Stimulated activated naive CD8-positive, alpha-beta T cell treated with anti-CD3 and anti-CD28 coated beads, Interleukin-15, Interleukin-2, amounts not matched to agents 100 ng/mL and 50 ng/mL, for 24 hours (primary cell): ENCODE data around the gene SMPD3.

Experiments
- H3K27ac Mint-ChIP-seq: one replicate; pipeline ENCODE4 v1.8.0; 2021; ENCODE audit warnings: mild to moderate bottlenecking, mixed read lengths
- H3K27me3 Mint-ChIP-seq: one replicate; pipeline ENCODE4 v1.8.0; 2021; ENCODE audit warnings: mixed read lengths
- H3K36me3 Mint-ChIP-seq: one replicate; pipeline ENCODE4 v1.8.0; 2021; ENCODE audit warnings: low read depth, mixed read lengths
- H3K4me1 Mint-ChIP-seq: one replicate; pipeline ENCODE4 v1.8.0; 2021; ENCODE audit warnings: low read depth, mixed read lengths
- H3K4me3 Mint-ChIP-seq: one replicate; pipeline ENCODE4 v1.8.0; 2021; ENCODE audit warnings: mild to moderate bottlenecking, mixed read lengths
- H3K9me3 Mint-ChIP-seq: one replicate; pipeline ENCODE4 v1.8.0; 2021; ENCODE audit warnings: mixed read lengths

Gene SMPD3

DNA sequence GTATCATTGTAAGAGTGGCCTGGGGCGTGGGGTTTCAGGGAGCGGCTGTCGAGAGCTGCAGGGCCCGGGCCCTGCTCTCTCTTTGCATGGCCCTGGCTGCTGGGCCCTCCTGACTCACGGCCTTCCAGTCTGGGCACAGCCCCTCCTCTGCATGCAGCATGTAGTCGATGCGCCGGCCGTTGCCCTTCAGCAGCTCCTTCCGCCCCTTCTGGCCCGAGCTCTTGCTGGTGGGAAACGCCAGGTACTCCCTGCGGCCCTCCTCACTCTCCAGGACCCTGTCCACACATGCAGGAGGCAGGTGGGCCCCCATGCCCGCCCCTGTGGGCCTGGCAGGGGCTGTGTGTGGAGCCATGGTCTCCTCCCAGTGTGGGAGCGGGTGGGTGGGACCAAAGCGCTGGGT is 86.8 kb downstream of the SMPD3 start:
- Mint-ChIP-seq H3K4me1 (peaks cover 13% of the 10 kb centered on the region), H3K36me3 (peaks cover 21% of the 10 kb centered on the region), H3K4me3 (no peak overlapping the region), H3K9me3 (no peaks in the 10 kb centered on the region), H3K27ac (no peak overlapping the region), H3K27me3 (peaks cover 4% of the 10 kb centered on the region)

DNA sequence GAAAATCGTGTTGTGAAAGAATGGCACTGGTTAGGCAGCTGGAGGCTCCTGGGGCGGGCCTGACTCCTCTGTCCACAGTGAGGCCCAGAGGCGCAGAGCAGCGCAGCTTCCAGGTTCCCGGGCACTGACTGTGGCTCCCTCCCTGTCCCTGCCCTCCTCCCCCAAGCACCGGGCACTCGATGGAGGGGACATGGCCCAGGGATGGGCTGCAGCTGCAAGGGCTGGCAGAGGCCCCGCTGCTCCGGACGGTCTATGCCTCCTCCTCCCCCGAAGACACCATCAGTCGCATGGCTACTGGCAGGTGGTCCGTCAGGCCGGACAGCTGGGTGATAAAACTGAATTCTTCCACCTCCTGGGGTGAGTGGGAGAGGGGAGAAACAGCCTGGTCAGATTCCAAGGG is 87.4 kb downstream of the SMPD3 start:
- peaks cover 18% of the 10 kb centered on the region for H3K4me1 Mint-ChIP-seq
- H3K4me3 Mint-ChIP-seq, result no peak overlapping the region
- no peaks in the 10 kb centered on the region for H3K9me3 Mint-ChIP-seq
- peaks cover 22% of the 10 kb centered on the region for H3K36me3 Mint-ChIP-seq
- H3K27me3 Mint-ChIP-seq, result no peaks in the 10 kb centered on the region
- H3K27ac Mint-ChIP-seq, result no peak overlapping the region

DNA sequence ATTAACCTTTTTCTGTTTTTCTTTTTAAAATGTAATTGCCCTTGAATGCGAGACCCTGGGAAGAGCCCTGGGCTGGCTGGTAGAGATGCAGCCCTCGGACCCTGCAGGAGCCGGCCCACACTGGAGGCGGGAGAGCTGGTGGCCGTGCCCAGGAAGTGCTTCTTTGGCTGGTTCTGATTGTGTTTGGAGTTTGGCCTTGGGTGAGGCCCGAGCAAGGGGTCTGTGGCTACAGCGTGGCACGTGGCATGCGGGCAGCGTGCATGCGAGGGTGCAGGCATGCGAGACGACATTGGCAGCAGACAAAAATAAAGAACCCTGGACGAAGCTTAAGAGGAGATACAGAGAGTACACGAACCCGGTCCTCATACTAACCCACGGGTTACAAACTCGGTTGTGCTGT is 87.8 kb downstream of the SMPD3 start:
- no peak overlapping the region for H3K27ac Mint-ChIP-seq
- no peaks in the 10 kb centered on the region for H3K27me3 Mint-ChIP-seq
- no peaks in the 10 kb centered on the region for H3K9me3 Mint-ChIP-seq
- H3K4me3 Mint-ChIP-seq, result no peak overlapping the region
- H3K36me3 Mint-ChIP-seq, result peaks cover 26% of the 10 kb centered on the region
- H3K4me1 Mint-ChIP-seq, result peaks cover 23% of the 10 kb centered on the region

DNA sequence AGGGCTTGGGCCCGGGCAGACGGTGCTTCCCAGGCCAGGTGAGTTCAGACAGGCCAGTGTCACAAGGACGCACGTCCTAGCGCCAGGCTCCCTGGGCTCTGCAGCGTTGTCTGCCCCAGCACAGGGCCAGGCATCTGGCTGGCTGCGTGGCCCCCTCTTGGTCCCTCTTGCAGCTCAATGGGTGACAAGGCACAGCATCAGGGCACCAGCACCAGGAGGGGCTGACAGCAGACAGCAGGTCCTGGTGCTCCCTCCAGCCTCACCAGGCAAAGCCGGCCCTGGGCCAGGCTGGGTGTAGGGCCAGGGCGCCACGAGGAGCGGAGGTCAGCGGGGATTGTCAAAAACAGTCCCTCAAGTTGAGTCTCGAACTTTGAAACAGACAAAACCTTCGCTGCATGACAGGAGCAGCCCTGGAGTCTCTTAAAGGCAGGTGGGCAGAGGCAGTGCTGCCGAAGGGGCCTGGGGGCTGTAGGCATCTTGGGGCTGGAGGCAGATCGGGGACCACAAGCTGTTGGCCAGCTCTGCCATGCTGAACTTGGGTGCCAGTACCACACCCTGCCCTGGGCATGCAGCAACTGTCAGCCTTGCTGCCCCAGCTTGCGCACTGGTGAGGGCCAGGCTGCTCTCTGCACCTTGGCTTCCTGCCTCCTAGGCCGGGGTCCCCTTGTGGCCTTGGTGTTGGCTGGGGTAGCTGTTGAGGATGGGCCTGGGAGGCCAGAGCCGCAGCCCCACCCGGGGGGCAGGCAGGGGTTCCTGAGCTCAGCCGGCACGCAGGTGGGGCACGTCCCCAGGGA is 88.7 kb downstream of the SMPD3 start:
- H3K9me3 Mint-ChIP-seq, result no peaks in the 10 kb centered on the region
- peaks cover 35% of the 10 kb centered on the region for H3K36me3 Mint-ChIP-seq
- H3K27ac Mint-ChIP-seq, result no peak overlapping the region
- H3K4me1 Mint-ChIP-seq, result peaks cover 30% of the 10 kb centered on the region
- H3K27me3 Mint-ChIP-seq, result no peaks in the 10 kb centered on the region
- H3K4me3 Mint-ChIP-seq, result no peak overlapping the region

DNA sequence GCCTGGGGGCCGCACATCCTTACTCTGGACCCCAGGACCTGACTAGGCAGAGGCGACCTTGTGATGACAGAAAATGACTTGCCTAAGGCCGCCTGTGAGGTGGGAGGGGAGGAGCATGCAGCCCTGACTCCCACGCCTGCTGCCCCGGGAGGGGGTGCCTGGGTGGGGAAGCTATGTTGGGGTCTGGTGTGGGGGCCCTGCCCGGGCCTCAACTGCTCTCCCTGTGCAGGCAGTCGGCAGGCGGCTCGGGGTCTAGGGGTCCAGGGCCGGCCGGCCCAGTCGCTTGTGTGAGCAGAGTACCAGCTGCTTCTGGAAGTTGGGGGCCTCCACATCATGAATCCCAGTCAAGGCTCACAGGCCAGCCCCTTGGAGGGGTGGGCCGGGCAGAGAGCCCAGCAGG is 89.4 kb downstream of the SMPD3 start:
- H3K27me3 Mint-ChIP-seq, result no peaks in the 10 kb centered on the region
- no peak overlapping the region for H3K4me3 Mint-ChIP-seq
- H3K27ac Mint-ChIP-seq, result no peak overlapping the region
- H3K9me3 Mint-ChIP-seq, result no peaks in the 10 kb centered on the region
- H3K36me3 Mint-ChIP-seq, result peaks cover 40% of the 10 kb centered on the region
- H3K4me1 Mint-ChIP-seq, result peaks cover 30% of the 10 kb centered on the region

DNA sequence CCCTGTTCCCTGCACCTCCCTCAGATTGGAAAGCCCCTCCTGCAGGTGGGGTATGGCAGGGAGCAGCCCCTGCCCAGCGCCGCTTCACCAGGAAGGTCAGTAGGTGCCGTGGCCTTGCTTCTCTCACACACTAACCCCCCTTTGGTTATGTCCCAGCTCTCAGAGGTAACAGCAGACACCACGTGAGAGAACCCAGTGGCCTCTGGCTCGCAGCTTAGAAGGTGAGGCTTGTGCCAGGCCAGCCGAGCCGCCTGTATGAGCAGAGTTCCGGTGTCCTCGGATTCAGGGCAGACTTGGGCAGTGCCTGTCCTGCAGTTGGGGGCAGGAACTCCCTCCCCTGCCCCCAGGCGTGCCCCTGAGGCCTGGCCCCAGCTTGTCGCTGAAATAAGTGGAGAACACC is 90.4 kb downstream of the SMPD3 start:
- H3K4me1 Mint-ChIP-seq, result peaks cover 30% of the 10 kb centered on the region
- H3K27ac Mint-ChIP-seq, result no peak overlapping the region
- H3K27me3 Mint-ChIP-seq, result no peaks in the 10 kb centered on the region
- no peaks in the 10 kb centered on the region for H3K9me3 Mint-ChIP-seq
- peaks cover 49% of the 10 kb centered on the region for H3K36me3 Mint-ChIP-seq
- no peak overlapping the region for H3K4me3 Mint-ChIP-seq

DNA sequence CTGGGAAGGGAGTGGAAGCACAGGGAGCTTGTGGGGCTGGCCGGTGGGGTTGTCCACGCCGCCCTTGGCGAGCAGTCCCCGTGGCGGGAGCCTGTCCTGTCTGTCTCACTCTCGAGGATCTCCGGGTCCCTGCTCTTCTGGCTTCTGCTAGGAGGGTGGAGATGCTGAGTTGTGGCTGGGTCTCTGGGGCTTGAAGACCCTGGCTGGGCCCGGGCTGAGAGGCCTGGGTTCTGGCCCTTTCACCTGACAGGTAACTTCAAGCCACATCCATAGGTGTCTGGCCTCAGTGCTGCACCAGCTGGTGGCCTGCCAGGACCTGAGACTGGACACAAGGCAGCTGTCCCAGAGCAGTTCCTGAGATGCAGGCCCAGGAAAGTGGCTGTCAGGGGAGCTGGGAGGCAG is 90.8 kb downstream of the SMPD3 start:
- H3K27me3 Mint-ChIP-seq, result no peaks in the 10 kb centered on the region
- H3K27ac Mint-ChIP-seq, result no peak overlapping the region
- H3K9me3 Mint-ChIP-seq, result no peaks in the 10 kb centered on the region
- peaks cover 52% of the 10 kb centered on the region for H3K36me3 Mint-ChIP-seq
- no peak overlapping the region for H3K4me3 Mint-ChIP-seq
- H3K4me1 Mint-ChIP-seq, result peaks cover 30% of the 10 kb centered on the region

DNA sequence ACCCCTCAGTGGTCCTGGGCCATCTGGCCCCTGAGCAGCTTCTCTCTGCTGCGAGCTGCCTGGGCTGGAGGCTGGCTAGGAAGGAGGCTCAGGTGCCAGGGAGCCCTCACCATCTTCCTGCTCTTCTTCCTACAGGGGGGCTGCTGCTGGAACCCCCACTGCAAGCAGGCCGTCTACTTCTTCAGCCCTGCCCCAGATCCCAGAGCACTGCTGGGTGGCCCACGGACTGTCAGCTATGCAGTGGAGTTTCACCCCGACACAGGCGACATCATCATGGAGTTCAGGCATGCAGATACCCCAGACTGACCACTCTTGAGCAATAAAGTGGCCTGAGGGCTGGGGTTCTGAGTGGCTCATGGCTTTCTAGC is 91.4 kb downstream of the SMPD3 start:
- Mint-ChIP-seq H3K4me1 (peaks cover 30% of the 10 kb centered on the region), H3K36me3 (peaks cover 56% of the 10 kb centered on the region), H3K27ac (no peak overlapping the region), H3K9me3 (no peaks in the 10 kb centered on the region), H3K4me3 (no peak overlapping the region), H3K27me3 (no peaks in the 10 kb centered on the region)

DNA sequence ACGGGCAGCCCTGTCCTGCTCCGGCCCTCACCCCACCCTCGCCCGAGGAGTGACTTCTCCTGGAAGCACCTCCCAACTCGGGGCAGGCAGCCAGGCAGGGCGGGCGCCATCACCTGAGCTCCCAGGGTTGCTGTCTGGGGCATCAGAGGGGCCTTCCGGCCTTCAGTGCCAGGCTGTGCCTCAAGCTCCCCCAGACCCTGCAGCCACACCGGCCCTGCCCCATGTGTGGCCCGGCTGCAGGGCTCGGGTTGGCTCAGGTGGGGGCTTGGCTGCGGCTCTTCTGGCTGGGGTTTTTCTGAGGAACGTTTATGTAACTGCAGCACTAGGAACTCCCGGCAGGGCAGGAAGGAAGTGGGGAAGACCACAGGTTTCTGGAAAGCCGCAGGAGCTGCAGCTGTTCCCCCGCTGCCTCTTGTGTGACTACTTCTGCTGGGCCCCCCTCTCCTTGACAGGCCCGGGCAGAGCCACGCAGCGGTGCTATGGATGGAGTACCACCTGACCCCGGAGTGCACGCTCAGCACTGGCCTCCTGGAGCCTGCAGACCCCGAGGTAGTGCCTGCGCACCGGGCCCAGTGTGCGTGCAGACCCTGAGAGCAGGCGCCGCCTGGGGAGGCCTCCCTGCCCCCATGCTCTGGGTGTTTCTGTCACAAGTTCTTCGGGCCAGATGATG is 91.9 kb downstream of the SMPD3 start:
- peaks cover 30% of the 10 kb centered on the region for H3K4me1 Mint-ChIP-seq
- H3K9me3 Mint-ChIP-seq, result no peaks in the 10 kb centered on the region
- peaks cover 62% of the 10 kb centered on the region for H3K36me3 Mint-ChIP-seq
- no peak overlapping the region for H3K4me3 Mint-ChIP-seq
- no peak overlapping the region for H3K27ac Mint-ChIP-seq
- no peaks in the 10 kb centered on the region for H3K27me3 Mint-ChIP-seq

DNA sequence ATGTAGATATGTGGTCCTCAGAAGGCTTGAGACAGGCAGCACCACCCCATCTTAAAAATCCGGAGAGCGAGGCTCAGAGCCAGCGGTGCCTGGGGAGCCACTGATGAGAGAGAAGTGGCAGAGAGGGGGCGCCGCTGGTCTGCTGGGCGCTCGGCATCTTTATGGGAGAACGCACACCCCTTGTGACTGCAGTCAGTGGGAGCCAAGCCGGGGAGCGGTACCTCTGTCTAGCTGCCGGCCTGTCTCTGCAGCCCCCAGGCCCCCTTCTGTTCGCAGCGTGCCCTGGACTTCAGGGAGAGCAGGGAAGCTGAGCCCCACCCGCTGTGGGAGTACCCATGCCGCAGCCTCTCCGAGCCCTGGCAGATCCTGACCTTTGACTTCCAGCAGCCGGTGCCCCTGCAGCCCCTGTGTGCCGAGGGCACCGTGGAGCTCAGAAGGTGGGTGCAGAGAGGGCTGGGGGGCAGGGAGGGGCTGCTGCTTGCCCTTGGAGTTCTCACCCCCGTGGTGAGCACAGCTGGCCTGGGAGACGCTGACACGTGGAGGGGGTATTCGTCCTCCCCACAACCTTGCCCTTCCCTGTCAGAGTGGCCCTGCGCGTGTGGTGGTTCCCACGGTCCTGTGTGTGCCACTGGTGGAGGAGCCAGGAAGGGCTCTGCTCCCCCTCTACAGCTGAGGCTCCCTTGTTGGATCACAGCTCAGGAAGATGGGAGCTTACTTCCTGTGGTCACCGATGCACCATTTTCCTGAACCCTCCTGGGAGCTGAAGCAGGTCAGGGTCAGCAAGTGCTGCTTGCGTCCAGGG is 92.7 kb downstream of the SMPD3 start:
- Mint-ChIP-seq H3K27ac (no peak overlapping the region), H3K27me3 (no peaks in the 10 kb centered on the region), H3K36me3 (peaks cover 65% of the 10 kb centered on the region), H3K9me3 (no peaks in the 10 kb centered on the region), H3K4me1 (peaks cover 30% of the 10 kb centered on the region), H3K4me3 (no peak overlapping the region)

DNA sequence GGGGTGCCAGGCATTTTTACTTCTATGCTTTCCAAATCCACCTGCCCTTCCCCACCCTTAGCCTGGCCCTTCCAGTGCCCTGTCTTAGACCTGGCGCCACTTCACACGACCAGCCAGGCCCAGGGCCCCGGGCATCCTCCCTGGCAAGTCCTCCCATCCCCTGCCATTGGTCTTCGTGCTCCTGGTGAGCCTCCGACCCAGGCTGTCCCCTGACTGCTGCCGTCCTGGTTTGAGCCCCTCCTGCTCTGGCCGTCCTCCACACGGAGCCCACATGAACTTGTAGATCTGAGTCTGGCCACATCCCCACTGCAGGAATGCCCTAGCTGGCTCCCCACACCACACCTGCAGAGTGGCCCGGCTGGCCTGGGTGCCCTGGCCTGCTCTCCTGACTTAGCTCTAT is 93.5 kb downstream of the SMPD3 start:
- Mint-ChIP-seq H3K27ac (no peak overlapping the region), H3K9me3 (no peaks in the 10 kb centered on the region), H3K36me3 (peaks cover 68% of the 10 kb centered on the region), H3K4me1 (peaks cover 30% of the 10 kb centered on the region), H3K27me3 (no peaks in the 10 kb centered on the region), H3K4me3 (no peak overlapping the region)

DNA sequence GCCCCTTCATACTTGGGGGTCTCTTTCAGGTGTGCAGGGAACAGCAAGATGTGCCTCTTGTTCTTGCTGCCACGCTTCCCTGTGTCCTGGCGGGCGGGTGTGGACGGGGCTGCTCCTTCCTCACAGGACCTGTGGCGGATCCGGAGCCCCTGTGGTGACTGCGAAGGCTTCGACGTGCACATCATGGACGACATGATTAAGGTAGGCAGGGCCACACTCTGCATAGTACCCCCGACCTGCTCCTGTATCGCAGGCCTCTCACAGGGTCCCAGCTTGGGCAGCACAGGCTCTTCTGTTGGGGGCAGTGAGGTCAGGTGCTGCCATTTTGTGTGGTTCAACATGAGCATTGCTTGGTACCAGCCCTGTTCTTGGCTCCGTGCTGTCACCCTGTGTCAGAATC is 94.9 kb downstream of the SMPD3 start:
- Mint-ChIP-seq H3K27me3 (no peaks in the 10 kb centered on the region), H3K27ac (no peak overlapping the region), H3K4me1 (peaks cover 29% of the 10 kb centered on the region), H3K9me3 (no peaks in the 10 kb centered on the region), H3K36me3 (peaks cover 75% of the 10 kb centered on the region), H3K4me3 (no peak overlapping the region)

DNA sequence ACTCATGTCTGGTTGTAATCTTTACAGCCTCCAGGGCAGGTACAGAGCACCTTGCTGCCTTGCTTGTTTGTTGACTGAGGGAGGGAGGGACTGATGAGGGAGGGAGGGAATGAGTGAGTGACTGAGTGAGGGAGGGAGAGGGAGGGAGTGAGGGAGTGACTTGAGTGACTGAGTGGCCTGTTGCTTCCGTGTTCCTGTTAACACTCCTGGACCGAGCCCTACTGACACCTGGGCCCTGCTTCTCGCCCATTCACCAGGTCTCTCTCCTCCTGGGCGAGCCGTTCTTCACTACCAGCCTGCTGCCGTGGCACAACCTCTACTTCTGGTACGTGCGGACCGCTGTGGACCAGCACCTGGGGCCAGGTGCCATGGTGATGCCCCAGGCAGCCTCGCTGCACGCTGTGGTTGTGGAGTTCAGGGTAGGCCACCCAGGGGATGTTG is 96.3 kb downstream of the SMPD3 start:
- Mint-ChIP-seq H3K27ac (no peak overlapping the region), H3K4me3 (no peak overlapping the region), H3K36me3 (peaks cover 75% of the 10 kb centered on the region)

DNA sequence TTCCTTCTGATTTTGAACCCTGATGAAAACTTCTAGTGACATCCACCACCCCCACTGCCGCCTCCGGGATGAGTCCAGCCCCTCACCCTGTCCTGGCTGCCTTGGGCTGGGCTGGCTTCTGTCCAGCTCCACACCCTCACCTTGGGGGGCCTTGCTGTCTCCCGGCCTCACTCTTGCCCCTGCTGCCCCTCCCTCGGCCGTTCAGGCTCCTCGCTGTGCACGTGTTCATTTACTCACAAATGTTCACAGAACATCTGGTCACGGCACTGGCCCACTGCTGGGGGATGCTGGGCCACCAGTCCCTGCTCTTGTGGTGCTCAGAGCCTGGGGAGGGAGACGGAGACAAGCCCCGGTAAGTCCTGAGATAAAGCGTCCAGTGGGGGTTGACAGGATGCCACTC is 96.8 kb downstream of the SMPD3 start:
- Mint-ChIP-seq H3K4me1 (peaks cover 16% of the 10 kb centered on the region), H3K9me3 (no peaks in the 10 kb centered on the region), H3K36me3 (peaks cover 79% of the 10 kb centered on the region), H3K27me3 (no peaks in the 10 kb centered on the region), H3K4me3 (no peak overlapping the region), H3K27ac (no peak overlapping the region)

More for the DNA sequence above, 96.3 kb downstream of the SMPD3 start:
- H3K27me3 Mint-ChIP-seq, result no peaks in the 10 kb centered on the region
- H3K9me3 Mint-ChIP-seq, result no peaks in the 10 kb centered on the region
- peaks cover 22% of the 10 kb centered on the region for H3K4me1 Mint-ChIP-seq

DNA sequence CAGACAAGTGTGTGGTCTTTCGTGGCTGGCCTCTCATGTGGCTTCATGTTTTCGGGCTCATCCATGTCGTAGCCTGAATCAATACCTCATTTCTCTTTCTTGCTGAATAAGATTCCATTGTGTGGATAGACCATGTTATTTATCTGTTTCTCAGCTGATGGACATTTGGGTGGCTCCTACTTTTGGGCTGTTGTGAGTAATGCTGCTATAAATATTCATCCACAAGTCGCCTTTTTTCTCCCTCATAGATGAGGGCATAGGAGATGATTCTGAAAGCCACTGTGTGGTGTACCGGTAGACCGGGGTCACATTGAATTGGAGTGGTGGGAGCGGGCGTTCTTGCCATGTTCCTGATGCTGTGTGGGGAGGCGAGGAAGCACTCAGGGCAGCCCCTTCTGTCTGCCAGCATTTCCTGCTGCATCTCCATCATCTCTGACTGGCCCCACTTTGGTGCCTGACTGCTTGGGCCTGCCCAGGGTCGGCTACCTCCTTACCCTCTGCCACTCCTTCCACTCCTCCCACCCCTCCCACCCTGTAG is 97.4 kb downstream of the SMPD3 start:
- Mint-ChIP-seq H3K27me3 (no peaks in the 10 kb centered on the region), H3K4me3 (no peak overlapping the region), H3K27ac (no peak overlapping the region), H3K9me3 (no peaks in the 10 kb centered on the region), H3K4me1 (peaks cover 12% of the 10 kb centered on the region), H3K36me3 (peaks cover 83% of the 10 kb centered on the region)
